Measurements from ENCODE around the gene HAUS1.
"Not testable (repeated sequence)": the region's sequence is repeated elsewhere in the genome, so short reads cannot be mapped to it uniquely, and the experiment has no call there.

HAUS1 gene

GRCh38 chr18:46095532-46095931 is 8.7 kb upstream of the HAUS1 start:
- DNase-seq, result no peak

DNA sequence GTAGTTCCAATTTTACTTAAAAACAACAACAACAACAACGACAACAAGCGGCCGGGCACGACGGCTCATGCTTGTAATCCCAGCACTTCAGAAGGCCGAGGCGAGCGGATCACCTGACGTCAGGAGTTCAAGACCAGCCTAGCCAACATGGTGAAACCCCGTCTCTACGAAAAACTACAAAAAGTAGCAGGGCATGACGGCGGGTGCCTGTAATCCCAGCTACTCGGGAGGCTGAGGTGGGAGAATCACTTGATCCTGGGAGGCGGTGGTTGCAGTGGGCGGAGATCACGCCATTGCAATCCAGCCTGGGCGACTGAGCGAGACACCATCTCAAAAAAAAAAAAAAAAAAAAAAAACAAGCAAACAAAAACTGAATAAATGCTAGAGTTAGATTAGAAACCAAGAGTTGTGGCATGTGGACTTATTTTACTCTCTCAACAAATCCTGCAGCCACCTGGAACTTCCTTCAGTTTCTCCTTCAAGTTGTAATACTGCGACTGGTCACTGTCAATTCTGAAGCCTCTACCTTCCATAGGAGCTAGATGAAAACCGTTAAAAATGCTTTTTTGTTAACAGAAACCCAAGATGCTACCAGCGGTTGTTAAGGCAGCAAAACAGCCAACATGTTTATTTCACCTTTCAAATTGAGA is 7.4 kb upstream of the HAUS1 start:
- DNase-seq, result no peak

DNA sequence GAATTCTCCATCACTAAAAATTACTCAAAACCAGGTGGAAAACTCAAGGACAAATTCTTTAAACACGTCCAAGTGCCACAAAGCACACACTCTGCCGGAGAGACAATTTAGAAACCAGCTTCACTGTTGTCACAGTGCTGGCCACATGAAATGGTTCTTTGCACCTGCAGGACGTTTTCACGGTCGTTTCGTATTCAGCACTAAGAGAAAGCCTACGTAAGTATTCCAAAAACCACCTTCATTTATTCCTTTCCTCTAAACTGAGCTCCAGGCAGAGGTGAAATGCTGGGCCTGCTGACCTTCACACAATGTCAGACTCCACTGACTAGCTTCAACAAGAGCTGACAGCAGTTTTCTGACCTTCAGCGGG is 6.8 kb upstream of the HAUS1 start:
- no peak for DNase-seq

GRCh38 chr18:46097801-46098615 is 6.2 kb upstream of the HAUS1 start, which contains the start of gene ATP5F1A:
ATP5F1A (minus strand) TSS chr18:46098296; CDS start chr18:46098231, 65 bp downstream.
- peak; percentile 85 for DNase-seq

- DNase-seq, result peak; percentile 9
These were observed 5.6 kb upstream of the HAUS1 start for GRCh38 chr18:46098616-46098933.

GRCh38 chr18:46099463-46099862 is 4.7 kb upstream of the HAUS1 start:
- no peak for DNase-seq

DNA sequence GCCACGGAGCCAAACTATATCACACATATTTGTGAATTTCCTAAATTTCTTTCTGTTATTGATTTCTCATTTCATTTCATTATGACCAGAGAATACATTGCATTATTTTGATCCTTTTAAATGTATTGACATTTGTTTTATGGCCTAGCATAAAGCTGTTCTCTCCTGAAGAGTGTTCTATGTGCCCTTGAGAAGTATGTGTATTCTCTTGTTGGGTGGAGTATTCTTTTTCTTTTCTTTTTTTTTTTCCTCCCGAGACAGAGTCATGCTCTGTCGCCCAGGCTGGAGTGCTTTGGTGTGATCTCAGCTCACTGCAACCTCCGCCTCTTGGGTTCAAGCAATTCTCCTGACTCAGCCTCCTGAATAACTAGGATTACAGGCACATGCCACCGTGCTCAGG is 5.2 kb downstream of the HAUS1 start:
- DNase-seq, result no peak

- DNase-seq, result no peak
These were observed 6.2 kb downstream of the HAUS1 start for GRCh38 chr18:46110406-46110805.

DNA sequence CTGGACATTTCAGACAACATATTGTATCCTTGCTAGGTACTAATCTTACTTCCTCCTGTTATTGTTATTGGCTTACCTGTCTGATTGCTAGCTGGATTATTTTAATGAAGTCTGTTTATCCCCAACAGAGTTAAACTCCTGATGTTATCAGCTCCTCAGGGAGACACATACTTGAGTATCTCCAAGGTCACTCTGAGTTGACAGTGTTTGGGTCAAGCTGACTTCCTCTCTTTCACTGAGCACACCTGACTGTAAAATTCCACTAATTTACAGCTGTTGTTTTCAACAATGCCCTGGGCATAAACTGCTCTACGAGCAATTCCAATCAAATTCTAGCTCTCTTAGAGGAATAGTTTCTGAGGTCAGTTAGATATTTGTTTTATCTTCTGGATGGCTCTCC is 9.6 kb downstream of the HAUS1 start:
- no peak for DNase-seq

GRCh38 chr18:46126625-46127024 is 22.4 kb downstream of the HAUS1 start:
- not testable (repeated sequence) for DNase-seq

GRCh38 chr18:46130061-46130460 is 25.9 kb downstream of the HAUS1 start:
- no peak for DNase-seq

DNA sequence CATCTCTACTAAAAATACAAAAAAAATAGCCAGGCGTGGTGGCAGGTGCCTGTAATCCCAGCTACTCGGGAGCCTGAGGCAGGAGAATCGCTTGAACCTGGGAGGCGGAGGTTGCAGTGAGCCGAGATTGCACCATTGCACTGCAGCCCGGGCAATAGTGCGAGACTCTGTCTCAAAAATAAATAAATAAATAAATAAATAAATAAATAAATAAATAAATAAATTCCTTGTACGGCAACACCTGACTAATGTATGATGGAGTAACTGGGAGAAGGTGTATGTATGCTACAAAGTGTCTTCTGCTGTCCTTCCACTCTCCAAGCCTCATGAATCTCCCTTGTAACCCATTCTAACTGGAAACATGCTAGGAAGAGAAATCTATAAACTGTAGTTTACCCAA is 26.4 kb downstream of the HAUS1 start:
- not testable (repeated sequence) for DNase-seq

DNA sequence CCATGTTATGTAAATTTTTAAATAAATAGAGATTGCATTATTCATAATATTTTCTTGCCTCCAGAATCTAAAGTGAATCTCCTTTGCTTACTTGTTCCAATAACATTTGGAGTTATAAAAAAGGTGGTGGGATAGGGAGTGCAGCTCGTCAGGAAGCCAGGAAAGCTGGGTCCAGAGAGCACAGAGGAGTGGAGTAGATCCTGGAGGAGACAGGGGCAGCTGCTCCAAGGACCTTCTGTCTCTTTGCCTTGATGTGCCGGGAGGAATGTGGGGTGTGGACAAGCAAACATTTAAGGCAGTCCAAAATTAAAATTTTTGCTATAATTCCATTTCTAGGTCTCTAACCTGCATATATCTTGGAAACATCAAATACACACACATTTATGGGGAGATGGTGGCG is 29.3 kb downstream of the HAUS1 start:
- DNase-seq, result no peak

- DNase-seq, result no peak
These were observed 30.9 kb downstream of the HAUS1 start for GRCh38 chr18:46134920-46135675.

GRCh38 chr18:46140173-46140572 is 36.0 kb downstream of the HAUS1 start:
- no peak for DNase-seq

- no peak for DNase-seq
These were observed 37.0 kb downstream of the HAUS1 start for GRCh38 chr18:46141199-46141598.

GRCh38 chr18:46148810-46149209 is 44.6 kb downstream of the HAUS1 start:
- DNase-seq, result peak; percentile 59

DNA sequence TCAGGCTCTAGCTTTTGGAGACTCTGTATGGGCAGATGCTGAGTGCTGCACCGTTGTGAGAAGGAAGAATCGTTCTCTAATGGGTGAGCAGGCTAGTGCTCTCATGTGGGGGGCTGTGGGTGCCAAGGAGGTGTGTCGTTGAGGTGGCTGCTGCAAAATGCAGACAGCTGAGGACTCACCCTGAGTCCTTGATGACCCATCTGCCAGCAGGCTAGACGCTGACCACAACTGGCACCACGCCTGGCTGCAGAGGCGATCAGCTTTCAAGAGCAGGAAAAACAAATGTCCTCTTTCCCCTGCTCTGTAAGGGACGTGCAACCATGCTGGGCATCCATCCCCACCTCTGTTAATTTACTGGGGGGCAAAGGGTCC is 48.2 kb downstream of the HAUS1 start:
- peak; percentile 73 for DNase-seq

GRCh38 chr18:46152808-46153617 is 48.8 kb downstream of the HAUS1 start:
- peak; percentile 22 for DNase-seq

- peak; percentile 95 for DNase-seq
These were observed 51.5 kb downstream of the HAUS1 start for GRCh38 chr18:46155641-46156051.

DNA sequence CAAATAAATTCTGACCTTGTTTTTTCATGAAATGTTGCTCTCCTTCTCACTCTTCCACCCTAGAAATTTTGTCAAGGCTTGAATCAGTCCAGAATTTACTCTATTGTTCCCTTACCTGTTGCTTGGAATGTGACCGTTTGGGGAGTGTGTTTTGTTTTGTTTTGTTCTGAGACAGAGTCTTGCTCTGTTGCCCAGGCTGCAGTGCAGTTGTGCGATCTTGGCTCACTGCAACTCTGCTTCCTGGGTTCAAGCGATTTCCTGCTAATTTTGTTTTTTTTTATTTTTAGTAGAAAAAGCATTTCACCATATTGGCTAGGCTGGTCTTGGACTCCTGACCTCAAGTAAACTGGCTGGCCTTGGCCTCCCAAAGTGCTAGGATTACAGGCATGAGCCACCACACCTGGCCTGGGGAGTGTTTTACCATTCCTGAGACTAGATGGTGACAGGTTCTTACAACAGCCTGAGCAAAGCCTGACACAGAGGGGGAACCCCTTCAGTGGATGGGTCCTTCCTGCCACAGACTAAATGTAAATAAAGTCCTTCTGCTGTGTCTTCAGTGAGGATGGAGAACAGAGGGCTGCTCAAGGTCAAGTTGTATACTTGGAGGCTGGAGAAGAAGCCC is 52.0 kb downstream of the HAUS1 start:
- DNase-seq, result no peak

DNA sequence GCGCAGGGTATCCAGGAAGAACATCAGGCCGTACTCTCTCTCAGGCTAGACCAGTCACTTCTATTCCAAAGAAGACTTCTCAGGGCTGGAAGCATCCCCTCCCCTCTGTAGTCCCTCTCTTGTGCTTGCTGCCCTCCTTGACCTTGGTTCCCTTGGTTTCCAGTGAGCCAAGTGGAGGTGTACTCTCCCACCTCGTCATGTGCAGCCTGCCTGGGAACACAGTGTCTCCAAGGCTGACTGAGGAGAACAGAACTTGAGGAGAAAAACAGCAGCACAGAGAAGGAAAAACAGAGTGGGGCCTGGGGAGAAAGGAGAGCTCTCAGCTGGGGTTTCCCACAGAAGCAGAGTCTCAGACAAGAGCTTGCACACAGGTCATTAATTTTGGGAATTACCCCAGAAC is 52.7 kb downstream of the HAUS1 start:
- DNase-seq, result no peak

GRCh38 chr18:46158499-46158898 is 54.3 kb downstream of the HAUS1 start:
- DNase-seq, result peak; percentile 9
